GM18520 (cell line): ENCODE measurements around the gene PDLIM5.
A peak's percentile ranks its signal among the peaks of the same experiment; 100 is the strongest.

Source experiments
- ATAC-seq: cut with Tn5 transposase; IDR thresholded peaks from one replicate; pipeline ENCODE4 v1.9.1; 2021; ENCODE audit not compliant: unreplicated experiment

The PDLIM5 gene

DNA sequence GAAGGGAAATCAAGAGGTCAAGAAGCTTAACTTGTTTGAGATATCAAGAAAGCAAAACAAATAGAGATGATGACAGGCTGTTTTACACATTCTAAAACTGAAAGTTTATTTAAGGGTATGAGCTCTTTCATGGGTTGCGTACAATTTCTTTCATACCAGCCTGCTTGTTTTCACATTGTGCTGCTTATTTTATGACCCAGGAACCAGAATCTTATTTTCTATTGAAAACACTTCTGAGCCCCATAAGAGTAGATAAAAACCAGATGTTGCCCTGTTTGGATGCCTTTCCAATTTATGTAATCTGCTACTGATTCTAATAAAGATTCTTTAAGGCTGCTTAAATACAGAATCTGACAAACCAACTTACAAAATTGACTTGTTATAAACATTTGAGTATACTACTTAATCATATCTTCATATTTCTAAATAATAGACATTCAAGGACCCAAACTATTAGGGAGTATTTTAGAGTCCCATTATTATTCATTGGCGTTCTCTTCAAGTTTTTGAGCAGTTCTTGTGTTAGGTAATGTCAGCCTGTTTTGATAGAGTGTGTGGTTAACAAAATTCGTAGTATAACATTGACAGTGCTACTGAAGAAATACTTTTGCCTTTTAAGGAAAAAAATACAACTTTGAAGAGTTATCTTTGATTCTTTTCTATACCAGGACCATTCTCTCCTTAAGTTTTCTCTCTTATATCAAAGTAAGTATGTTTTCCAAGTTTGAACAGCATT lies 74.4 kb downstream of the PDLIM5 start:
- peak; percentile 75 for ATAC-seq

DNA sequence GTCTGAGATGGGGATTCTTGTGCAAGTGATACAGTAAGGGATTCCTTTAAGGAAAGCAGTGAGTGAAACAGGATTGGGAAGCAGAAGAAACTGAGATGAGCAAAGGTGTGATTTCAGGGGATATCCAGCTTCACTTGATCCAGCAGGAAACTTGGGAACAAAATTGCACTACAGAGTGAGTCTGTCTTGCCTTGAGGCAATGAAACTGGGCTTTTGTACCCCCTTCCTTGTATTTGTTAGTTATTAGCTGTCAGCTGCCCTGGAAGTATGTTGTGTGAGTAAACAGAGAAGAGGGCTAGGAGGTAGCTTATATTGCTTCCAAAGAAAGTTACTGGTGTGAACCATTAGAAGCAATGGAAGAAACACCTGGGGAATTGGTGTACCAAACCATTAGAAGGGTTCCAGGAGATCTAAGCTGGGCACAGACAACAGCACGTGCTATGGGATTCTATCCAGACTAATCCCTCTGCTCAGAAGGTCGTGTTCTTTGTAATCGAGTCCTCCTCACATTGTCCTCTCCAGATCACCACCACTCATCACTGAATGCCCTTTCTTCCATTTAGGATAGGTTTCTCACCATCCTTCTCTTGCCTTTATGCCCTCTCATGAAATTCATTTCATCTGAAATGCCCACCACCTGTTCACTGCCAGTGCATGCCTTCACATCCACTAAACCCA lies 76.0 kb downstream of the PDLIM5 start:
- no peak for ATAC-seq

DNA sequence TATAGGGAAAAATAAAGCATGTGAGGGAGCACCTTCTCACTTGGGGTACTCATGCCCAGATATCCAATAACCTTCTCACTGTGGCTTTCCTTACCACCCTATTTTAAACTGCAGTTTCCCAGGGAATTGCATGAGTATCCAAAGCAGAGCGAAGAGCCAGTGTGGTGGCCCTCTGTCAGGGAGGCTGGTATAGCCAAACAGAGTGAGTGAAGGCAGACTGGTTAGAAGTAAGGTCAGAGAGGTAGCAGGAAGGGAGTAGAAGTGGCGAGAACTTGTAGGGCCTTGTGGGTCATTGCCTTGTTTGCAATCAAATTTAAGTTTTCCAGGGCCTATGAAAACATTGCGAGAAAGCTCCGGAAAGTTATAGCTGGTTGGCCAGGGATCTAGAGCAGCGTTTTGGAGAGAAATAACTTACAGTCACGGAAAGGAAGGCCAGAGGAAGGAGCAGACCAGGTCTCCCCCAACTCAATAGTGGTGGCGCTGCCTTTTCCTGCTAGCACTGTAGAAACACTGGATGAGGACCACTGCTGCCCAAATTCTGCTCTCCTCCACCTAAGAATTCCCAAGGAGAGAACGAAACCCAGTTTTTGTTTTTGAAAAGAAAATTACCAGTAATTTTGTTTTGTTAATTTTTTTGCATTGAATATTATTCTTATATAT lies 77.2 kb downstream of the PDLIM5 start:
- ATAC-seq = no peak

DNA sequence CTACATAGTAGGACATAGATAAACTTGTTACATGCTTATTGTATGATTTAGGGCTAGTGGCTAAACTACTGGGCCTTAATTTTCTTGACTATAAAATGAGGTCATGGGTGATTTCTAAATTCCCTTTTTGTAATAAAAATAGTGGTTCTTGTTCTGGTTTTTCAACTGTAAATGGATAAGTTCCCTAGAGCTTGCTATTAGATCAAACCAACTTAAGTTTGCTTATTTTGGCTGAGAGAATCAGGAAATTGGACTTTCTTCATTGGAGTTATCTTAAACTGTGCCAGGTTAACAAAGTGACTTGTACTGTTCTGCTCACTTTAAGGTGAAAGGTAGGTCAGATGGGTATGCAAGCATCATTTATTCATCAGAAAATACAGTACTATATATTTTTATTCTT lies 78.3 kb downstream of the PDLIM5 start:
- no peak for ATAC-seq

DNA sequence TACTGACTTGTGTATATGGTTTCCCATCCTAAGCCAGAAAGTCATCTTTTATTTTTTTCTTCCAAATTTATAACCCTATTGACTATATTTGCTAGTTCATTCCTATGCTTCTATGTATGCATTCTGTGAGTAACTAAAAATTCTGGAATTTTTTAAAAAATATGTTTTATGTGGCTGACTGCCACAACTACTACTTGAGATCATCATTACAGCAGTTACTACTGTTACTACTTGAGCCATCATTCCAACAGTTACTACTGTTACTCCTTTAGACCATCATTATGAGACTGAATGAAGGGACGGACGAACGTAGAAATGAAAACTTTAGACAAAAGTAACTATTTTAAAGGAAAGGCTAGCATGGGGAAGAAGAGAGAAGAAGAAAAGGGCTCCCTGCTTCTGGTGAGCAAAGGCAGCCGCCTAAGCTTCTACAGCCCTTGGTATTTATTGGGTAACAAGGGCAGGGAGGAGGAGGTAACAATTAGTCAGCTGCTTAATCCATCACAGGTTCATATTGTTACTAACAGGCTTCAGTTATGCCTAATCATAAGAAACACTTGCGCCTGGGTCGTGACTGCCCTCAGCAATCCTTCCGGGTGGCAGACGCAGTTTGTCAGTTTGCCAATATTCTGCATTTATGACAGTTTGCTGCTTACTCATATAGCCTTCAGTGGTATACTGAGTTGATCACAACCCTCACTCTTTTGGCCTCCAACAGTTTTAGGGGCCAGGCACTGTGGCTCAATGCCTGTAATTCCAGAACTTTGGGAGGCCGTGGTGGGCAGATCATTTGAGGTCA lies 80.4 kb downstream of the PDLIM5 start:
- no peak for ATAC-seq

DNA sequence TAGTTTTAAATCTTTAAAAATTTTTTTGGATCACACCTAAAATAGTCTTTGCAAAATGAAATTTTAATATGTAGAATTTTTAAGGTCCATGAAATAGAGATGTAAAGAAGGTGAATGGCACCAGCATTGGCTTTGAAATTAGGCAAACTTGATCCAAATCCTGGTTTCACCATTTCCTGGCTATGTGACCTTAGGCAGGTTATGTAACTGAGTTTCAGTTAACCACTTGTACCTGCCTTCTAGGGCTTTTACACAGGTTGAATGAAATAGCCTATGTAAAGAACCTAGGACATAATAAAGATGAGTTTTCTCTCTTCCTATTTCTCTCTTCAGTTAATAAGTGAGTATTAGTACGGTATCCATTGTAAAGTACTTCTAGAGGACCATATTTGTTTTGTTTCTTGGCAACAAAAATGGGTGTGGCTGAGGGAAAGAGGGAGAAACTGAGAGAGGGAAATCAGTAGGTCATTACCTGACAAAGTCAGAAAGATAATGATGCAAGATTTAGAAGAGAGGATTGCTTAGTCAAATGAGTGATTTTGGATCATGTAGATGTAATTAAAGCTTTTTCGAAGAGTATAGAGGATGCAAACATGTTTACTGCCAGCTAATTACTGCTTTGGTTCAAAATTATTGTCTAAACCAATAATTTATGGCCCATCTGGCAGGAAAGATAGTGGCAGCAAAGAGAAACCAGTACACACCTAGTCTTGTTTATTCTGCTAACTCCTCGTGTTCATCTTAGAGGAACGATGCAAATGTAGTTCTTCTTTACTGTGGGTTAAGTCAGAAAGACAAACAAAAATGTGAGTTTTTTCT lies 81.9 kb downstream of the PDLIM5 start:
- no peak for ATAC-seq

DNA sequence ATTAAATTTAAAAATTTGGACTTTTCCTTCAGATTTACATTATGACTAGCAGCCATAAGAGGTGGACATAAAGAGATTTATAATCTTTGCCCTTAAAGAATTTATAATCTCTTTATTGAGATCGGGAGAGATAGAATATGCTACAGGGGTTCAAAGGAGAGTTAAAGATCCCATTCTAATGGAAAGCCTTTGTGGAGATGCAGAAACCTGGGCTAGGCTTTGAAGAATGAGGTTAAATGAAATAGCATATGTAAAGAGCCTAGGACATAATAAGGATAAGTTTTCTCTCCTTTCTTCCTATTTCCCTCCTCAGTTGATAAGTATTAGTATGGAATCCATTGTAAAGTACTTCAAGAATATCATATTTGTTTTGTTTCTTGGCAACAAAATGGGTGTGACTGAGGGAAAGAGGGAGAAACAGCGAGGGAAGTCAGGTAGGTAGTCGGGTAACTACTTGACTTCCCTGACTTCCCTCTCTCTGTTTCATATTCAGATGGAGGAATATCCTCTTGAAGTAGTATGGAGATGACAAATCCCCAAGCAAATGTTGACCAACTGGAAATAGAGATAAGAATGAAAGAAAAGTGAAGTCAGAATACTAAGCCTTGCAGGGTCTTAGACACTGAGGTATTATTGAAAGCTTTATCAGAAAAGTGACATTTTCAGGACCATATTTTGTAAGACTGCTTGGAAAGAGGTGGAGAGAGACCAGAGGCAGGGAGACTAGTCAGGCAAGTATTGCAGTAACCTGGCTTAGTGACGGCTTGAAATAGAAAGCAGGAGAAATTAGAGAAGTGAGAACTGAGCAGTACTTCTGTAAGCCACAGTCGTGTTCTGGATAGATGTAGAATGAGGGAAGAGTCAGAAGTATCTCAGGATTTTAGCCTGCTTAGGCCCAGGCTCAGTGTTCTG lies 82.9 kb downstream of the PDLIM5 start:
- peak; percentile 96 for ATAC-seq

DNA sequence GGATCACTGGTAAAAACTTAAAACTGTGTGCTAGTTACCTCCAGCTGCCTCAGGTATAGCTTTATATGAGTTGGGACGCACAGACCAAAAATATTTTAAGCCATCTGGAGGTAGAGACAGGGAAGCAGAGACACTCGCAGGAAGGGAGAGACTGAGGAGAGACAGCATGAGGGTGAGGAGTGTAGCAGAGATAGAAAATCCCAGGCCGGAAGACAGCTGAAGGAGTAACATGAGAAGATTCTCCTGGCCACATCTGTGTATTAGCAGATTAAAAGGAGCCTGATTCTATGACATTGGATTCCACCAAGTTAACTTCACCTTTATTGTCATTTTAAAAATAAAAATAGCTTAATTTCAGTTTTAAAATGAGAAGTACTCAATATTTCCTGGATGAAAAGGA lies 84.3 kb downstream of the PDLIM5 start:
- no peak for ATAC-seq

DNA sequence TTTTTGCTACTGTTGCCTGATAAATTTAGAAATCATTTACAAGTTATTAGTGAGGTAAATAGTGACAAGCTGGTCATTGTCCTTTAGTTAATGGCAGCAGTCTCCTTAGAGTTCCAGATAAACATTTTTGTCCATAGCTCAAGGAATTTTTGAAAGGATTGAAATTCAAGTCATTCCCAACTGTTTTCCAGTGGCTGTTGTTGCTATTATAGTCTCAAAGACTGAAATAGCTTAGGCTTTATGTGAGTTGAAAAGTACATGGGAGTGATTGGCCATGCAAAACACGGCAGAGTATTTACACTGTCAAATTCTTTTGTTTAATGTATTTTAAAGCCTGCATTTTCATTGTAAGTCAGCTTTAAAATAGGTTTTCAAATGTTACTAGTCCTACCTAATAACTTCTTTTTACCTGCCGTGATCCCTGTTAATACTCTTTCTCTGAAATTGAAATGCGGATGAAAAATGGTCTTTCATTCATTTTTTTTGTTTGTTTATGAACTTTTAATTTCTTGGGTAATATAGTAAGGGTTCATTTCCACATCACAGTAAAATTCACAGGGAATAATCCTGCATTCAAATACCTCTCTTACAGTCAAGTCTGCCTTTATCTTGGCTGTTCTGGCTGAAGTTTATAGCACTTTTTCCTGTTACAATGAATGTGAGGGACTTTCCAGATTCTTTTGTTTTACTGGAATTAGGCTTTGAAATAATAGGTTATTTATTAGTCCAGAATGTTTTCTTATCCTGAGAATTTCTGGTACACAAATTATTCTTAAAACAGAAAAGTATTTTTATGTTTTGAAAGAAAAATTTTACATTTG lies 85.1 kb downstream of the PDLIM5 start:
- ATAC-seq = no peak

DNA sequence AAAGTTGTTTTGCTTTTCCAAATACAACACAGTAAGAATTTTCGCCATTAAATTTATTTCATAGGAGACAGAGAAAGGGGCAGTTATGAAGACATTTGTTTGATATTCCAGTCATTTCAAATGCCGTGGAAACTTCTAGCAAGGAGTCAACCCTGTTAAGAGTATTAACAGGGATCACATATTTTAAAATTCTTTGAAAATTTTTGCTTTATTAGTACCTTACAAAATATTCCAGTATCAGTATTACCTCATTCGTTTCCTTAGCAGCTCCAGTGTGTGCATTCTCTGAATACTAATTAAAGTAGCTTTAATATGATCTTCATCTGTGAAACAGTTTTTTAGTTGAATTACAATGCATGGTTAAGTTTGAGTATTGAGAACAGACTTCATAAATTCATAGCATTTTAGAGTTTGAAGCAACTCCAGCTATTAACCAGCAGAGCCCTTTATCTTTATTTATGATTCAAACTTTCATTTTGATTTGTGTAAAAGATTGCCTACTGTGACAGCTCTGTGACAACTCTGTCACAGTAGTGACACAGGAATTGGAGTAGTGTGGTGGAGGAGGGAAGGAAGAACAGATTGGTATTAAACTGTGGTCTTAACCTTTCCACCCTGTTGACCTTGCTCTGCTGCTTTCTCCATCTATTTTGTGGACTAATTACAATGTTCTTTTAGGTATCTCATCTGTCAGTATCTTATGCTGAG lies 86.3 kb downstream of the PDLIM5 start:
- ATAC-seq = no peak

DNA sequence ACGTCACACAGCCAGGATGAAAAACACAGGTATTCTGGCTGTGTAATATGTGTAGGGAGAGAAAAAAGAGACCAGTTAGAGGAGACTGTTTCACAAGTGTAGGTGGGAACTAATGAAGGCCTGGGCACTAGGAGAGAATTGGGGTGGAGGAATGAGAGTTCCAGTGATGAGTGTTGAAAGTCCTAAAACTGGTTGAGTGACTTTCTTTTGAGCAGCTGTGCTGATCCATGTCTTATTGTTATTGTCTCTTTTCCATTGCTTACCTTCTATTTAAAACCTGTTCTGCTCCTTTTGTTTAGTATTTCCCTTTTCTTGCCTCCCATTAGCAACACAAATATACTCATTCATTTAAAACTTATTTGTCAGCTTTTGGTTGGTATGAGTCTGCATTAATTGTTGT lies 88.7 kb downstream of the PDLIM5 start:
- no peak for ATAC-seq

DNA sequence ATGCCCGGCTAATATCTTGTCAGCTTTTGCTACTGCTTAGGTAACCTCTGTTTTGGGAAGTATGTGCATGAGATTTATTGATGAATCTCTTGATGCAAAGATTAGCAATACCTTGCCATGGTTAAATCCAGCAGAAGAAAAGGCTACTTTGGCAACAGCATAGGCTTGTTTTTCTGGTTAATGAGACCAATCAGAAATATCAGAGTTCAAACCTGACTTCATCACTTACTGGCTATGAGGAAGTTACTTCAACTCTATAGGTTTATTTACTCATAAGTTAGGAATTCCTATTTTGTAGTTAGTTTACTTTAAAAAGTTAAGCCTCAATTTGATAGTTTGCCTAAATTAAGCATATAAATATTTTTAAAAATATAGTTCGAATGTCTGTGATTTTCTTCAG lies 93.1 kb downstream of the PDLIM5 start:
- no peak for ATAC-seq

DNA sequence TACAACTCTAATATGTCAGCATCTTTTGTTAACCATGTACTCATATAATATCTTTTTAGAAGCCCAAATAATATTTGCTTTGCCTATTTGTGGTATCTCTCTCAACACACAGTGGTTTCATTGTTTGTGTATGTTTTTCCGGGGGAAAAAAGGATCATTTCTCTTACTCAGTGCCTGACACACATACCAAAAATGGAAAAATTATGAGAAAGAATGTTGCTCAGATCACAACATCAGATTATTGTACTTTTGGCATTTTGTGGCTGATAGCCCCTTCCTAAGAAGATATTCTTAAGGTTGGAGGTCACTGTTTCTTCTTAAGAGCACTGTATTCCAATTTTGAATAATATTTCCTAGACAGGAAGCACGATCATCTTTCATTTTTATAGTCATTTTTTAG lies 93.6 kb downstream of the PDLIM5 start:
- no peak for ATAC-seq

DNA sequence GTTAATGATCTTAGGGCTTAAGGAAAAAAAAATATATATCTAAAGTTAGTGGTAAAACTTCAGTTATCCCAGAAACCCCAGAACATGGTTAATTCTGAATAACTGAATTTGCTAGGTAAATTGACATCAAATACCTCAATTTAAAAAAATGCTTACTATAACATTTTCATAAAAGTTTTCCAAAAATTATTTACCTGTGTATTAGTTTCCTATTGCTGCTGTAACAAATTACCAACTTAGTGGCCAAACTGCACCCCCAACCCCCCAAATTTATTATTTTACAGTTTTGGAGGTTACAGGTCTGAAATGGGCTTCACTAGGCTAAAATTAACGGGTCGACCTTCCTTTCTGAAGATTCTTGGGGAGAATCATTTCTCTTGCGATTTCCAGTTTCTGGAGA lies 95.2 kb downstream of the PDLIM5 start:
- no peak for ATAC-seq

DNA sequence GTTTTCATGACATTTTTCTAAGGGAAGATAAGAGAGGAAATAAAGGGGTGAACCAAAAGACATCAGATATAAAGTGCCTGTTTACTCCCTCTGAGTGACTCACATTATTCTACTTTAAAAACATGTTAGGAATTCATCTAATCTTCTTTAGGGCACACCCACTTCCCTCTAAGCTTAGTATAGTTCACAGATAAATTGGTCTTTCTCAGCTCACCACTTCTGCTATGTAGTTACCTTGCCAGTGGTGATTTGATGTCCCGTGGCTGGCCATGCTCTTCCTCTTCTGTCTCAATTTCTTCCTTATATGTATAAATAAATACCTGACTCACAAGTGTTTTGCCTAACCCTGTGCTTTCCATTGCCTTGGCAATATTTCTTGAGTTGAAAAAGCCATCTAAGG lies 96.8 kb downstream of the PDLIM5 start:
- no peak for ATAC-seq

DNA sequence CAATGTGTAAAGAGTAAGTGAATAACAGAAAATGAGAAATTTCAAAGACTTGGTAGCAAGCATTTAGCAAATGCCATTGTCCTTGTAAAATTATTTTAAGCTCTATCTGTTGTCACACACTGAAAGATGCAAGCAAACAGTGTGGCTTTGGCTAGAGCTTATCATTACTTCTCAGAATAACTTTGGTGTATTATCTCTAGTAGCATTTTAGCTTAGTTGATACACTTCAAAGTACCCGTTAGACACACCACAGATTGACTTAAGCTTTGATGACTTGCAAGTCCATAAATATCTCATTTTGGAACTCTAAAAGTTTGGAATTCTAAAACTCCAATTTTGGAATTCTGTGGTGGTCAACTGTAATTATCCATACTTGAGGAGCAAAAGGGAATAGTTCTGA lies 98.6 kb downstream of the PDLIM5 start:
- no peak for ATAC-seq

DNA sequence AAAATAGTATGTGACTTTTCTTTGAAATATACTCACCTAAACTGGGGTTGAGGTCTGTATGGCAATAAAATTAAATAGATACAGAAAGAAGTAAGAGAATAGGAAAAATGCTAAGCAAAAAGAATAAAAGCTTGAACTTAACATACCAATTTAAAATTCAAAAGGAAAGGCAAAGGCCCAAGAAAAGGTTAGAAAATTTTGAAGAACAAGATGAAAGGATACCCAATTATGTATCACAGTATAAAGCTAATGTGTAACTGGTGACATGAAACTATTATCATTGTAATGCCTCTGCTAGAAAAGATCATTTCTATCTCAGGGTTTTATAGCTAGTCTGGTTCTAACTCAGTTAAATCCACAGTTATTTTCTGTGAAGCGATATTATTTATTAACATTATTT lies 99.1 kb downstream of the PDLIM5 start:
- ATAC-seq = no peak
